Glomerular endothelial cell (primary cell): ENCODE measurements around the gene MPRIP. TPM values are rescaled to one million over a fixed set of nuclear protein-coding genes. Genes with fewer than 3 reads are reported as not detected.
"Not testable (repeated sequence)": the region's sequence is repeated elsewhere in the genome, so short reads cannot be mapped to it uniquely, and the experiment has no call there.

ENCODE experiments used
- DNase-seq: peaks from one replicate; pipeline ENCODE4 v3.0.0-alpha.2; 2011; ENCODE audit warnings: low read depth, low spot score; ENCODE audit errors: extremely low read depth
- total RNA-seq: library from RNA; depleted of rRNA; stranded (reverse); fragments of >200 nt; gene quantifications from 2 replicates; pipeline ENCODE4 v1.2.3, GENCODE V29; 2015

MPRIP gene
- total RNA-seq, 1 donor from 2014 or later, result 160 TPM

- not testable (repeated sequence) for DNase-seq
Observed at GRCh38 chr17:17013828-17014747, 28.2 kb upstream of the MPRIP start.

- DNase-seq, result not testable (repeated sequence)
Observed at GRCh38 chr17:17014748-17015124, 27.5 kb upstream of the MPRIP start.

- no peak for DNase-seq
Observed at GRCh38 chr17:17015230-17015629, 27.0 kb upstream of the MPRIP start.

GRCh38 chr17:17016199-17017197 lies 25.8 kb upstream of the MPRIP start:
- DNase-seq, result not testable (repeated sequence)

GRCh38 chr17:17017343-17018014 lies 24.8 kb upstream of the MPRIP start:
- no peak for DNase-seq

GRCh38 chr17:17018021-17018441 lies 24.2 kb upstream of the MPRIP start:
- DNase-seq, result no peak

- no peak for DNase-seq
Observed at GRCh38 chr17:17018612-17019429, 23.4 kb upstream of the MPRIP start.

GRCh38 chr17:17019430-17019762 lies 22.9 kb upstream of the MPRIP start:
- DNase-seq, result no peak

- DNase-seq, result no peak
Observed at GRCh38 chr17:17019891-17020456, 22.3 kb upstream of the MPRIP start.

GRCh38 chr17:17020821-17021193 lies 21.4 kb upstream of the MPRIP start:
- DNase-seq, result no peak

GRCh38 chr17:17021194-17021863 lies 20.9 kb upstream of the MPRIP start:
- no peak for DNase-seq

- no peak for DNase-seq
Observed at GRCh38 chr17:17022011-17022410, 20.2 kb upstream of the MPRIP start.

GRCh38 chr17:17022456-17022855 lies 19.8 kb upstream of the MPRIP start:
- DNase-seq, result no peak

GRCh38 chr17:17024778-17025300 lies 17.4 kb upstream of the MPRIP start:
- DNase-seq, result no peak

- no peak for DNase-seq
Observed at GRCh38 chr17:17025621-17026020, 16.6 kb upstream of the MPRIP start.

GRCh38 chr17:17026163-17026562 lies 16.1 kb upstream of the MPRIP start:
- no peak for DNase-seq

- DNase-seq, result no peak
Observed at GRCh38 chr17:17027442-17028058, 14.7 kb upstream of the MPRIP start.

- no peak for DNase-seq
Observed at GRCh38 chr17:17028059-17028877, 14.0 kb upstream of the MPRIP start.
